ENCODE data around the gene KDR.

Gene KDR

DNA sequence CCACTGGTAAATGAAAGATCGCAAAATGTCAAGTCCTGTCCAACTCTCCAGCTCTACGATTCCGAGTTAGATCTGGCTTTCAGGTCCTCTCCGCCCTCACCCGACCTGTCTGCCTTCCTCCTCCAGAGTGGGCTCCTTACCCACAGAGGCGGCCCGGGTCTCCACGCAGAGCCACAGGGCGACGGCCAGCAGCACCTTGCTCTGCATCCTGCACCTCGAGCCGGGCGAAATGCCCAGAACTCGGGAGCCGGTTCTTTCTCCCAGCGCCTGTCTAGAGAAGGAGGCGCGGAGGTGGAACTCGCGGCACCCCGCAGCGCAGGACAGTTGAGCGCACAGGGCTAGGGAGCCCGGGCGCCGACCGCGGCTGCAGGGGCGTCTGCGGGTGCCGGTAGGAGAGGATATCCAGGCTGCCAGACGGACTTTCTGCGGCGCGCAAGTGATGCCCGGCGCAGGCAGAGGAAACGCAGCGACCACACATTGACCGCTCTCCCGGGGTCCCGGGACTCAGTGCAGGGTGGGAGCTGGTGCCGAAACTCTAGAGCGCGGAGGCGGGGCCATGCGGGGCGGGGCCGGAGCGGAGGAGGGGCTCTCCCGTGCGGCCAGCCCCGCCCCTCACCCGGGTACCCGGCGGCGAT lies at the start of gene KDR:
KDR (minus strand) TSS at position 509 of the 635 bp plus-strand sequence; CDS start at position 207, 302 bp downstream.
- DNase-seq = no peak

DNA sequence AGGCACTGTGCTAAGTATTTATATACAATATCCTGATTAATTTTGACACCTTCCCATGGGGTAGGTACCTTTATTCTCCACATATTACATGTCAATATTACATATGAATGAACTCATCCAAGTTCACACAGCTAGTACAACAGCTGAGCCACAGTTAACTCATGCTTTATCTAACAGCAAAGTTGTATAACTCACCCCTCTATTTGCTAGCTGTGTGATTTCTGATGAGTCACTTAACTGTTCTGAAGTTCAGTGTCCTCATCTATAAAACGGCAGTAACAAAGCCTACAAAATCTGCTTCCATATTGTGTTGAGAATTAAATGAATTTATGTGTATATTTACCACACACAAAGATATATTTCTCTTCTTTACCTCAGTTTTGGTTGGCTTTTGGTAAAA lies 48.2 kb upstream of the KDR start:
- DNase-seq = no peak

DNA sequence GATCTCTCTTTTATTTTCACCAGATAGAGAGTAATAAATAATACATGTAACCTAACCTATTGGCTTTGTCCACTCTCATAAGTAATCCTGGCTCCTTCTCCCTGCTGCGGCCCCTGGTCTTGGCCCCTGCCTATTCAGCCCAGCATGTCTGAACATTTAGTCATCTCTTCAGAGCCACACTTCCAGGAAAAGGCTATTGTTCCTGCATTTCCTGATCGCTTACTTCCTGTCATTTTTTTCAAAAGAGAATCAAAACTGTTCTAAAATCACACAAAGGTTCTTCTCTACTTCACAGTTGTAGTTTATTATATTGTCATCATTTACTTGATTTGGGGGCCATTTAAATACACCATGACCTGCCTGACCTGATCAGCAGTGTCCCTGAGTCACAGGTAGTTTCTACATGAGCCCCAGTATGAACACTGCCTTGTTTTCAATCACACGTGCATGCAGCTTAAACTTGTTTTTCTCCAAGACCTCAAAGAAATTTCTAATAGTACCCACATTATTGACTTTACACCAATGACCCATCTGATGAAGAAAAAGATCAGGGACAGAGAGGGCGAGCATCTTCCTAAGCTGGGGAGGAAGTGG lies 47.4 kb upstream of the KDR start:
- no peak for DNase-seq

DNA sequence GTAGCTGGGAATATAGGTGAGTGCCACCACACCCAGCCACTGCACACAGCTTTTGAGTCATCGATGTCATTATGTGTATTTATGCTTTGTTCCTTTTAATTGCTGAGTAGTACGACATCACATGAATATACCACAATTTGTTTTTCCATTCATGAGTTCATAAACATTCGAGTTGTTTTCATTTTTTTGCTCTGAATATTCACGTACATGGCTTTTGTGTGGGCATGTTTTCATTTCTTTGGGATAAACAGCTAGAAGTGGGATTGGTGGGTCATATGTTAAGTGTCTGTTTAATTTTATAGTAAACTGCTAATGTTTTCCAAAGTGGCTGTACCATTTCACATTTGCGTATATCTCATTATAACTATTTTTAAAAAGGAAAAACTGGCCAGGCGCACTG lies 45.1 kb upstream of the KDR start:
- no peak for DNase-seq

DNA sequence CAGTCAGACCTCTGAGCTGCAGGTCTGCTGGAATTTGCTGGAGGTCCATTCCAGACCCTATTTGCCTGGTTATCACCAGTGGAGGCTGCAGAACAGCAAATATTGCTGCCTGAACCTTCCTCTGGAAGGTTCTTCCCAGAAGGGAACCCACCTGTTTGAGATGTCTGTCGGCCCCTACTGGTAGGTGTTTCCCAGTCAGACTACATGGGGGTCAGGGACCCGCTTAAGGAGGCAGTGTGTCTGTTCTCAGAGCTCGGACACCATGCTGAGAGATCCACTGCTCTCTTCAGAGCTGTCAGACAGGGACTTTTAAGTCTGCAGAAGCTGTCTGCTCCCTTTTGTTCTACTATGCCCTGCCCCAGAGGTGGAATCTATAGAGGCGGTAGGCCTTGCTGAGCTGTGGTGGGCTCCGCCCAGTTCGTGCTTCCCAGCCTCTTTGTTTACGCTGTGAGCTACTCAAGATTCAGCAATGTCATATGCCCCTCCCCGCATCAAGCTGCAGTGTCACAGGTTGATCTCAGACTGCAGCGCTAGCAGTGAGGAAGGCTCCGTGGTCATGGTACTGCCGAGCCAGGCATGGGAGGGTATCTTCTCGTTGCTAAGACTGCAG lies 44.1 kb upstream of the KDR start:
- no peak for DNase-seq

DNA sequence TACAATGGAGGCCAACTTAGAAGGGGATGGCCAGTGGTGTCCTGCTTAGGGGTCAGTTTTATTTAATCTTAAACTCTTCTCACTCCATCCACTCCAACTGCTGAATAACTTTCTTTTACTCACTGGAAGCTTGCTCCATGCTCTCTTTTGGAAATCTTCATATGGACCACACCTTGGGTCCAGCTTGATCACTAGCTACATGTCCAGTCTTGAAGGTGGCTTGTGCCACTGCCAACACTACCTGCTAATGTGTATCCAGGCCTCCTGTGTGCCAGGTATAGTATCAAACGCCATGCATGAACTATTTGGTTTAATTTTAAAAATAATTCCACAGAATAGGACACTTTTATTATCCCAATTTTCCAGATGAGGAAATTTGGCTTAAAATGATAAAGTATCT lies 37.0 kb upstream of the KDR start:
- no peak for DNase-seq

DNA sequence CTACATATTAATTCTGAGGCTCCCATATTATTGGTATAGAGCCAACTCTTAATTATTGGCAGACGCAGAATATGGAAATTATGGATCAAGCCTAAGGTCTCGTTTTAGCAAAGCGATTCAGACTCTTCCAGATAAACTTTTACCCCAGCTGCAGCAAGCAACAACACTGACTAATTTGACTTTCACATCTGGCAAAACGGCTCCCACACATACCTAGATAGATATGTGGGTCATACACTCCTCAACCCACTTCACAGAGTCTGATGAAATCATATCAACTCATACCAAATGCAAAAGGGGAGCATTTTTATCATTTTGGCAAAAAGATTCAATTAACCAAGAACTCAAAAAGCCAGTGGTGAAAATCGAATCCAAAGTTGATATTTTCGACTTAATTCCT lies 36.3 kb upstream of the KDR start:
- no peak for DNase-seq

DNA sequence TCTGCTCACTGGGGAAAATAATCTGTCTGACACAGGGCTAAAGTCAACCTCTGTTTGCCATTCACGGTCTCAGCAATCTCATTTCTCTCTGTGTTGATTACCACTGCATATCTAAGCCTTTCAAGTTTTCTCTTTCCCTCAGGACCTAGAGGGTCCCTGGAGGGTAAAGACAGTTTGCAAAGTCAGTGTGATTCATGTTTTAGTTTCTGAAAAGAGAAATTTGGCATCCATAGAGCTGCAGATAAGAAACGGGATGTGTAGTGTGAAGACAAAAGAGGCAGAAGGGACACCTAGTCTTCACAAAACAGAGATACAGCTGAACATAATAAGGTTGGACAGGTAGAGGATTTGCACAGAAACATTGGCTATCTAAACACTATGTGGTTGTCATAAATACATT lies 34.5 kb upstream of the KDR start:
- DNase-seq = no peak

DNA sequence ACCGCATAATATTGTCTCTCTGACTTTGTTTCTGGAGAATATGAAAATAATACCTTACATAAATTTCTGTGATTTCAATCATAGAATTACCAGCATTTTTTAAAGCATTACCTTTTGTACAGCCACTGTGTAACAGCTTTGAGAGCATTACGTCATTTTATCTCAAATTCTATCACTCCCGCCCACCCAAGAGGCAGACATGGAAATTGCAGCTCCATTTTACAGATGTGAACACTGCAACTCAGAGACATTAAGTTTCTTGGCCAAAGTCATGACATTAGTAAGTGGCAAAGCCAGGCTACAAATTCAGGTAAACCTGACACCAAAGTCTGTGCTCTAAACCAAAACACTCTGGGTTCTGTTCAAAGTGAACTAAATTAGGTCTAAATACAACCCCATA lies 33.6 kb upstream of the KDR start:
- no peak for DNase-seq

DNA sequence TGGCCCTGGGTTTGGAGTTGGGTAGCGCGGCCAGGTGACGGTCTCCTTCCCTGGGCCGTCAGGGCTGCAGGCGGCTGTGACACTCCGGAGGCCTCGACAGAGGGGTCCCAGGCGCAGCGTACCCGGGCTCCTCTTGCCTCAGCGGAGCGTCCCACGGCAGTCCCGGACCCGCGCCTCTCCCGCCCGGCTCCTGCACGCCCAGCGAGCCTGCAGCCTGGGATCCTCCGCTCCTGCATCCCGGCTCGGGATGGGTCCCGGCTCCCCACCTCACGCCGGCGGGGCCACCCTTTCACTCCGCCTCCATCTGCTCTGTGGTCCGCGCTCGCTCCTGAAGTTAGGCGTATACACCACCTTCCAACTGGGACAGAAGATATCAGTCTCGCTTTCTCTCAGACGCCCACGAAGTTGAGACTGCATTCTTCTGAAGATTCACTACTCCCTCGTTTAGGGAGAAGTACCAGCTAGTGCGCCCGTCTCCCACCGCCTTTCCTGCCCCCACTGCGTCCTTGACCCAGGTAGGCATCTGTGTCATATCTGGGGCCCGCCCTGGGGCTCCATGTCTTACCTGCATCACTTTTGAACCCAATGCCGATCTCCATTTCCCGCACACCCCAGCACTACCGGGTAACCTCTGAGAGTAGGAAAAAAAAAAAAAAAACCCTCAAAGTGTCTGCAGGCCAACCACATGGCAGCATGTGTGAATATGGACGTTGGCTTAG lies 32.3 kb upstream of the KDR start:
- no peak for DNase-seq

DNA sequence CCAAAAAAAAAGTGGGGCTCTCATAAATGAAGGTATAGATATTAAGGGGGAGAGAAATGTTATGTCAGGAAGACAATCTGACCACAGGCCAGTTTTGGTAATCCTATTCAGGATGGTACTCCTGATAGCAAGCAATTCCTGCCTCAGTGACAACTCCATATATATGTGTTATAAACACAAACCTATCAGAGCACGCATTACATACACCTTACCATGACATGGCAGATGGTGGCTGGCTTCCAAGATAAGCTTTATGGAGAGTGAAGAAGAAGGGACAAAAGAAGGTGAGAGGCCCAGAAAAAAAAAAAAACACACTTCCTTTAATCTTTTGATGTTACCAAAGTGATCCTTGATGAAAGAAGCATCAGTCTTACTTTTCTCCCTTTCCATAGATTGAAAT lies 29.5 kb upstream of the KDR start:
- no peak for DNase-seq

DNA sequence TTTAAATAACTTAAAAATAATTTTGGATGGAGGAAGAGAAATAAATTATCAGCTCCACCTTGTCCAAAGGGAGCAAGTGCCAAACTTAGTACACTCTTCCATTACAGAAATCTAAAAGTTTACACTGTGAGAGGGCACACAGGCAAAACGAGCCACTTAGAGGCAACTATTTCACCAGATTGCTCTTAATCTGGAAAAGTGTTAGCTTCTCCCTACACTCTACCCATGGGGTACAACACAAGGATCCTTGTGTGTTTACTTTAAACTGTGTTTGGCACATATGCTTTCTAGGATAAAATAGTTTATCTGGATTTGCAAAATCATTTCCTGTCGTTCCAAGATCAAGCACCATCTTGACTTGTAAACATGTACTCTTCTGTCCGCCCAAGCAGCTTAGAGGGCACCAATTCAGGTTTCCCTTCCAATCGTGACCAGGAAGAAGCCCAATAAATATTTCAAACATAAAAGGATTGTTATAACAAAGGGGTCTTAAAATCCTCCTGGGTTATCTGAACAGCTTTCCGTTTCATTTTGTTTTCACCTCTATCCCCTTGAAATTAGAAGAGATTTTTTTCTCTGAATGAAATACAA lies 29.0 kb upstream of the KDR start:
- DNase-seq = no peak

DNA sequence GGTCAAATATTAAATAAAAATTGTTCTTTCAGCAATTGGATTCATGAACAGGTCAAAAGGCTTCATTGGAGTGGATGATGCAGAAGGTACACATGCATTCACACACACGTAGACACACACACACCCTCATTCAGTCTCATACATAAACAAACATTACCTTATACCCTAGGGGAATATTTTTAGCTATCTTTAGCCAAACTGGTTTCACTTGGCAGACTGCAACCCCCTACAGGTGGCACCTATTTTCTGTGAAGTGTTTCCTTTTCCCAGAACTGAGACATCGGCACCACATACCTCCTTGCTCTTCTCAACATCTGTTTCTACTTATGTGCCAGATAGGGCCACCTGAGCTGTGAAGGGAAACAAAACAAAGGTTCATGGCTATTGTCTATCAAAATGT lies 18.5 kb upstream of the KDR start:
- DNase-seq = no peak

DNA sequence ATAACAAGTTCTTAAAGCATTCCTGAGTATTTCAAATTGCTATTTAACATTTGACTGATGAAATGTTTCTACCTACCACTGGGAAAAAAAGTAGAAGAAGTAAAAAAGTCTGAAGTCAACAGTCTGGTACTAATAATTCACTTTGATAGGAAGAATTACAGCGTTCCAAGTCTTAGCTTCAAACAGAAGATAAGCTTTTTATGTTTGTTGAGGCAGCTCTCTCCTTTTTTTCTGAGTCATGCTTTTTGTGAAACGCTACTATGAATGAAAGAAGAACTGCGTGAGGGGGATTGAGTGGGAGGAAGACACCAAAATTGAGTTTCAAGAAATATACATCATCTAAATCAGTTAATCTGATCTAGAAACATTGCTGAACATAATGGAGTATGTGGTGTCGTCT lies 13.0 kb upstream of the KDR start:
- DNase-seq = no peak

DNA sequence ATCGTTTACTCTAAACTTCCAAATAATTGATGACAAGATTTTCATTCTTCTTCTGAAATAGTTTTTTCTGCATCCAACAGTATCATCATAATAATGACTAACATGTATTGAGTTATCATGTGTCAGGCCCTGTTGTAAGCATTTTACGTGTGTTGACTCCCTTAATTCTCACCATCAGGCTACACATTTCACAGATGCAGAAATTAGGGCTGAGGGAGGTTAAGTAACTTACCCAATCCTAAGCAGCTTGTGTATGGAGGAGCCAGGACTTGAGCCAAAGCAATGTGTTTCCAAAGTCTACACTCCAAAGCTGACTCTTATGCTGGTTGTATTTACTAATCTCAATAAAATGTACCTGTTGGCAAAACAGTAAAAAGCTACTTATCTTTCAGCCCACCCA lies 11.2 kb upstream of the KDR start:
- no peak for DNase-seq

DNA sequence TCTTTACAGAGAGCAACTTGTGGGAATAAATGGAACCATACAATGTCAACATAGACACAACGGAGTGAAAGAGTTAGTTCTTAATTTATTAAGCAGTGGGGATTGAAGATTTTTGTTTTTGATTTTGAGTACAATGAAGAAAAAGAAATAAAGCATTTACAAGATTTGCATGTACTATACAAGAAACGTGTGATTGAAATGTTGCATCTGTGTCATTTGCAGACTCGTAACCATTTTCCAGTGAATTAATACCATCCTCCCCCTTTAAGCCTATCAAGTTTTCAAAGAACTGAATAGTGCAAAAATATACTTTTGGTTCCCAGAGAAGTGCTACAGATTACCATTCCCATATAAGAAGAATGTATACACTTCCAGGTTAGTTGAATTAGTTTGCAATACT lies 8.6 kb upstream of the KDR start:
- no peak for DNase-seq

DNA sequence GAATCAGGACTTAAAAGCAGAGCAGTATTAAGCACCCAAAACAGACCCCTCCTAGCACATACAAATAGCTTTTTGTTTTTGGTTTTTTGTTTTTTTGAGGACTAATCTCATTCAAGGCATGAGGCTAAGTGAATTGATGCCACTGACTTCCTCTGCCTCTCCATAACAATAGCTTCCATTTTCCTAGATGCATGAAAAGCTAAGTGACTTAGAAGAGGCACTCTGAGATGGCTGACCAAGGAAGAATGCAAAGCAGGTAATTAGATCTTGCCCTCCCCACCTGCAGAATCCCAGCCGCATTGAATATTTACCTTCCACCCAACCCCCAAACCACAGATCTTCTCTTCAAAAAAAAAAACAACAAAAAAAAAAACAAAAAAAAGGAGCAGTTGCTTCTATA lies 7.4 kb upstream of the KDR start:
- no peak for DNase-seq

DNA sequence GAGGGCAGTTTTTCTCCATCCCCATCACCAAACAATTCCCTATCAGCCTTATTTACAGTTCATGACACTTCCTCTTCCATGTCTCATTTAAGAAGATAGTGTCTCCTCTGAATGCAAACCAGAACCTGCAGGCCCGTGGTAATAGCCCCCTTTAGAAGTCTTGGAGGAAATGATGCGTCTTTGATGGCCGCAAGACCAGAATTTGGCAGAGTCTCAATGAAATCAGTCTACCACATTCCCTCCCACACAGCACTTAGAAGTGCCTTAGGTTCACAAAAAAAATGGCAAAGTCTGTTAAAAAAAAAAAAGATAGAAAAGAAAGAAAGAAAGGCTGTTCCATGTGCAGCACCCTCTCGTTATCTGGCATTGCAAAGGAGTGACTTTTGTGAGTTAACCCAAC lies 2.1 kb upstream of the KDR start:
- DNase-seq = no peak

DNA sequence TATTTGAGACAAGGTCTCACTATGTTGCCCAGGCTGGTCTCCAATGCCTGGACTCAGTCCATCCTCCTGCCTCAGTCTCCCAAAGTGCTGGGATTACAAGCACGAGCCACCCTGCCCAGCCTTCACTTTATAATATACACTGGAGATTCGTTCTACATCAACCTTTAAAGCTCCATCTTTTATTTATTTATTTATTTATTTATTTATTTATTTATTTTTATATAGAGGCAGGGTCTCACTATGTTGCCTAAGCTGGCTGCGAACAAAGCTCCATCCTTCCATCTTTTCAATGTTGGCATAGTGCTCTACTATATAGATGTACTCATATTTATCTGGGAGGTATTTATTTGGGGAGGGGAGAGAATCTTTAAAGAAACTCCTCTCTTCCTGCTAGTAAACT lies 1.7 kb upstream of the KDR start:
- DNase-seq = no peak

DNA sequence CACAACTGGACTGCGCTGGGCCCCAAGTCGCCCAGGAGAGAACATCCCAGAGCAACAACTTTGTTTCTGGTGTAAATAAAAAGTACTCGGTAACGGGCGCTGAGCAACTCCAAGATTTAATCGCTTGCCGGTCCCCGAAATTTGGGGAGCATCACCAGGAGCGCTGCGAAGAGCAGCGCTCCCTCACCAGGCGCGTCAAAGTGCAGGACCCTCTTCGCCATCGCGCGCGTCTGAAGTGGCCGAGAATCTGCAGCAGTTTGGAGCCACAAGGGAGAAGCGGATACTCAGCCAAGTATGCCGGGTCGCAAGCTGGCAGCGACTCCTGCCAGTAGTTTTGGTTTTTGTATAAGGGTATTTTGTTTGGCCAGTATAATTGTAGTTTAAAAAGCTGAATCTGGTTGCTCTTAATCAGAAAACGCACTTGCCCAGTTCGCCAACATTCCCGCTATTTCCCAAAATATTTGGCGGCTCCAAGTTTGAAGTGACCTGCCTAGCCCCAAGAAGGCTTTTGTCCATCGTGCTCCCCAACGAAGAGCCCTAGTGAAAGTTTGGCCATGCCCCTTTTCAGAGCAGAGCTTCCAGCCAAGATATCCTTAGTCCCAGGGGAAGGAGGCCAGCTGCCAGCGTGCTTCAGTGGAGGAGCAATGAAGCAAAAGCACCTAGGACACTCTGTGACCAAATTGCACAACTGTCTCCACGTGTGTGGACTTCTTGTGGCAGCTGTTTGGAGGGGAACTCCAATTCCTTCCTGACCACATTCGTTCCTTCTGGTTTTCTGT lies 557 bp upstream of the KDR start:
- no peak for DNase-seq

DNA sequence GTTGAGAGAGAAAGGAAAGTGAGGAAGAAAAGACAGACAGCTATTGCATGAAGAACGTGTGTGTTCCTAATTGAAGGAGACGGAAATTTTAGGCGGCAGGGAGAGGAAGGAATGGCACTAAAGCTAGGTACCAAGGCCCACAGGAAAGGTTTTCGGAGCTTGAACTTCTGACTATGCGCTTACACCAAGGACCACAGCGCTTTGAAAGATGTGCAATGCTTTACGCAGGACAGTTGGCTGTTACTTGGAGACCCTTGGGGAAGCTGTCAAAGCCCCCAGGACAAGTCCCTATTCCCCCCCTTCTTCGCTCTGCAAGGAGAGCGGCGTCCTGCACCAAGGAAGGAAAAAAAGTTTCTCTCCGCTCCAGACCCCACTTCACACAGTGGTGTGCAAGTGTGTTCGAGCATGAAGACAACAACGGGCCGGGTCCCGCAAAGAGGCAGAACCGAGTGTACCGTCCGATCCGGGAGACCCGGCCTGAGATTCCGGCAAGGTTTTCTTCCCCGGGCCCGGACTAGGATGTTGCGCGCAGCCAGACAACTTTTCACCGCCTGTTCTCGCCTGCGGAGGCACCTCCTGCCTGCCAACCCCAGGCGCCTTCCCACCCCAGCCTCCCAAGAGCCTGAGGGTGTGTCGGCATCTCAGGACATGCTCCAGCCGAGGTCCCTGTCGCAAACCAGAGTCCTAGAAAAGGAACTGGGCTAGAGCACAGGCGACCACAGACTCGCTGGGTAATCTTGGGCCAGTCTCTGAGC lies 896 bp downstream of the KDR start:
- DNase-seq = no peak

DNA sequence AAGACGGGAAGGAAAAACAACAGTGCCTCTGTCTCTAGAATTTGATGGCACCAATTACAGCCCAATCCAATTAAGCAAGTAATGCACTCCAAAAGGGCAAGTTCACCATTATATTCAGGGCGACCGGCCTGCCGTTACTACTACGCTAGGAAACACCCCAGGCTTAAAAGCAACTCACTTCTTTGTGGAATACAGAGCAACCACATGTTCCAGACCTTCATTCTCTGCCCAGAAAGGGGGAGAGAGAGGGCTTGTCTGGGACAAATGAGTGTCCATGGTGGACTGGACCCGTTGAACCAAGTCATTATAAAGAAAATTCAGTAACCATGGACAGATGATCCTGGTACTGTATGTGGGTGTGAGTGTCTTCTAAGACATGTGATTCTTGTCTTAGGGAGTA lies 1.6 kb downstream of the KDR start:
- DNase-seq = no peak

All from CD4-positive, alpha-beta T cell treated with Interleukin-1 beta for 1 hour (primary cell).